CD4-positive, alpha-beta memory T cell (primary cell): ENCODE data around the gene MITF. TPM values are rescaled to one million over a fixed set of nuclear protein-coding genes. Genes with fewer than 3 reads are reported as not detected.

Source experiments
- CTCF ChIA-PET: fragments of 350-600 bp; sonication (Branson Sonifier 250); formaldehyde crosslinking; loops from one replicate; lab custom pipeline; 2021; ENCODE audit warnings: inconsistent platforms; ENCODE audit not compliant: partially characterized antibody; lab: Charles Lee
- POLR2A ChIA-PET: fragments of 350-600 bp; sonication (Branson Sonifier 250); formaldehyde crosslinking; loops from one replicate; lab custom pipeline; 2021; ENCODE audit not compliant: partially characterized antibody; lab: Charles Lee
- DNase-seq, 5 donors: peaks; one replicate each; pipeline versions ENCODE4 v3.0.0 to v3.0.0-alpha.2; 2020 to 2022; ENCODE audit warnings: mixed read lengths in 1 of 5
- H3K27ac ChIP-seq: one replicate; pipeline ENCODE4 v1.7.0; 2013; ENCODE audit warnings: low read depth, low read length
- H3K27me3 ChIP-seq: 2 replicates; pipeline ENCODE4 v1.7.0; 2013; ENCODE audit warnings: mild to moderate bottlenecking, low read length, moderate library complexity; ENCODE audit not compliant: insufficient read depth
- H3K36me3 ChIP-seq: 2 replicates; pipeline ENCODE4 v1.7.0; 2013; ENCODE audit warnings: mild to moderate bottlenecking, low read length, moderate library complexity; ENCODE audit not compliant: insufficient read depth
- H3K4me1 ChIP-seq: 2 replicates; pipeline ENCODE4 v1.7.0; 2013; ENCODE audit warnings: mild to moderate bottlenecking, low read length, moderate library complexity; ENCODE audit not compliant: insufficient read depth
- H3K4me3 ChIP-seq, 2 donors: one replicate each; pipeline ENCODE4 v1.7.0; 2013; ENCODE audit warnings: low read length in 2 of 2, mild to moderate bottlenecking in 1 of 2
- H3K9me3 ChIP-seq, 2 donors: one replicate each; pipeline ENCODE4 v1.7.0; 2013; ENCODE audit warnings: low read length in 2 of 2, control low read depth in 1 of 2; ENCODE audit not compliant: control insufficient read depth in 1 of 2
- H3K27ac Mint-ChIP-seq, 7 donors: one replicate each; pipeline ENCODE4 v1.8.0; 2020 to 2021; ENCODE audit warnings: mixed read lengths in 7 of 7, mild to moderate bottlenecking in 6 of 7, inconsistent platforms in 3 of 7, moderate library complexity in 3 of 7
- H3K27me3 Mint-ChIP-seq, 2 donors: one replicate each; pipeline ENCODE4 v1.8.0; 2020 to 2021; ENCODE audit warnings: mixed read lengths in 2 of 2
- H3K36me3 Mint-ChIP-seq, 2 donors: one replicate each; pipeline ENCODE4 v1.8.0; 2020 to 2021; ENCODE audit warnings: mixed read lengths in 2 of 2, inconsistent platforms in 1 of 2, mild to moderate bottlenecking in 1 of 2
- H3K4me1 Mint-ChIP-seq, 4 donors: one replicate each; pipeline ENCODE4 v1.8.0; 2020 to 2021; ENCODE audit warnings: mixed read lengths in 4 of 4, mild to moderate bottlenecking in 1 of 4
- H3K4me3 Mint-ChIP-seq, 8 donors: one replicate each; pipeline ENCODE4 v1.8.0; 2020 to 2021; ENCODE audit warnings: mixed read lengths in 8 of 8, mild to moderate bottlenecking in 7 of 8, moderate library complexity in 6 of 8, inconsistent platforms in 3 of 8
- H3K9me3 Mint-ChIP-seq, 8 donors: one replicate each; pipeline ENCODE4 v1.8.0; 2020 to 2021; ENCODE audit warnings: mixed read lengths in 8 of 8, mild to moderate bottlenecking in 5 of 8, inconsistent platforms in 3 of 8, moderate library complexity in 1 of 8
- intact Hi-C: fragments of 100-400 bp; cut with micrococcal nuclease; formaldehyde crosslinking; loops from one replicate; pipeline ENCODE4 v1.15.1; 2023
- polyA plus RNA-seq, 2 donors: library from polyadenylated mRNA; unstranded; fragments of 300-500 nt; fragmentation: Illumina TruSeq; gene quantifications; one replicate each; pipeline ENCODE4 v1.2.3, GENCODE V29; 2021
- total RNA-seq, 2 experiments: library from RNA; stranded (reverse); gene quantifications; one replicate each; pipeline ENCODE4 v1.2.3, GENCODE V29; 2021

The MITF gene
- total and polyA plus RNA-seq, 4 experiments from 2014 or later: 0.80 to 1.5 TPM; not detected in 2

- Histone ChIP-seq H3K9me3 (no peaks in the 10 kb centered on the region), H3K27me3 (no peaks in the 10 kb centered on the region), H3K36me3 (no peaks in the 10 kb centered on the region), H3K4me3 (no peak overlapping the region), H3K27ac (no peak overlapping the region), H3K4me1 (no peaks in the 10 kb centered on the region)
- Mint-ChIP-seq H3K36me3 (no peaks in the 10 kb centered on the region), H3K4me3 (no peak overlapping the region), H3K27me3 (no peaks in the 10 kb centered on the region), H3K9me3 (no peaks in the 10 kb centered on the region), H3K4me1 (no peaks in the 10 kb centered on the region), H3K27ac (no peak overlapping the region)
- no peak for DNase-seq
- intact Hi-C loops: no loop called here
- POLR2A ChIA-PET: no interaction called here
- CTCF ChIA-PET: interaction anchor here (1.4 kb wide), 1 partner anchor 8 kb away, joined by 3 read pairs; no protein-coding TSS in a partner anchor
Measured at GRCh38 chr3:69809076-69809835, 70.0 kb downstream of the MITF start.

DNA sequence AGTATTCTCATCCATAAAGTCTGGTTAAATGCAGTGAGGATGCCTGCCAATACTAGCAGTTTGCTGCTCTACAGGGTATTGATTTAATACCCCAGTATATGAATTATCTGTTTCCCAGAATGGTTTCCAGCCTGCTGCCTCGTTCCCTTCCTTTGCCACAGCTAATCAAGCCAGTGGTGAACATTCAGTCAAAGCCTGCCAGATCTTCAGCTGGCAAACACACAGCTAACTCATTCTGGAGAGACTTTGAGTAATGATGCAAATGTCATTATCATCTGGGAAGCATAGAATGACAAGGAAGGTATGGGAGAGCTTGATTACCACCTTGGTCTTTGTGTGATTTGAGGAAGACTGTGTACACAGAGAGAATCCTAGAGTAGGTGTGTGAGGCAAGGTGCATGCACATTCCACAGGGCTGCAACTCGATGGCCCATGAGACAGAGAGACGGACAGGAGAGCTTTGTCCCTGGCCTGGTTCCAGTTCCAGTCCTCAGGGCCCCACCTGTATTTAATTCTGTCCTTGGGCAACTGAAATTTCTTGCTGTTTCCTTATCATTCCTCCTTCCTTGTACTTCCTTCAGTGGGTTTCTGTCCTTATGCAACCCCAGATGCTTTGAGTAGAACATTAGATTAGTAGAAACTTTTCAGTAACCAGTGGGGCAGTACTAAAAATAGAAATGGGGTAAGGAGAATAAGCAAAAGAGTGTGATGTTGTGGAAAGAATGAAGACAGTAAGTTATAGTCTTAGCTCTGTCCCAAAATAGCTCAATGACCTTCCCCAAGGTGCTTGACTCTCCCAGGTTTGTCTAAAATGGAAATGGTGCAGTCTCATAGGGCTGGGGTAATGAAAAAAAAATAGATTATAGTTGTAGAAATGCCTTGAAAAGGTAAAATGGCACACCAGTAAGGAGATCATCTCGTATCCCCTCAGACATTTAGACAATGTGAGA is 72.5 kb downstream of the MITF start:
- Histone ChIP-seq H3K27me3 (no peaks in the 10 kb centered on the region), H3K36me3 (no peaks in the 10 kb centered on the region), H3K4me1 (no peaks in the 10 kb centered on the region), H3K4me3 (no peak overlapping the region), H3K9me3 (no peaks in the 10 kb centered on the region), H3K27ac (no peak overlapping the region)
- DNase-seq: no peak
- Mint-ChIP-seq H3K4me3 (no peak overlapping the region), H3K27ac (no peak overlapping the region), H3K9me3 (peaks cover 0 to 3% (median 0%) of the 10 kb centered on the region in 8 donors), H3K27me3 (no peaks in the 10 kb centered on the region), H3K36me3 (no peaks in the 10 kb centered on the region), H3K4me1 (no peaks in the 10 kb centered on the region)
- ChIA-PET CTCF (no interaction called here), POLR2A (no interaction called here)
- intact Hi-C loops: no loop called here

- H3K4me3 ChIP-seq: no peak overlapping the region
- no peak overlapping the region for H3K4me3 Mint-ChIP-seq
- ChIA-PET CTCF (no interaction called here), POLR2A (no interaction called here)
- no peaks in the 10 kb centered on the region for H3K4me1 ChIP-seq
- peaks cover 0 to 3% (median 0%) of the 10 kb centered on the region in 8 donors for H3K9me3 Mint-ChIP-seq
- no peak overlapping the region for H3K27ac ChIP-seq
- no peak overlapping the region for H3K27ac Mint-ChIP-seq
- intact Hi-C loops: no loop called here
- H3K27me3 Mint-ChIP-seq: no peaks in the 10 kb centered on the region
- H3K36me3 ChIP-seq: no peaks in the 10 kb centered on the region
- H3K4me1 Mint-ChIP-seq: no peaks in the 10 kb centered on the region
- no peak for DNase-seq
- H3K36me3 Mint-ChIP-seq: no peaks in the 10 kb centered on the region
- no peaks in the 10 kb centered on the region for H3K9me3 ChIP-seq
- H3K27me3 ChIP-seq: no peaks in the 10 kb centered on the region
Measured at GRCh38 chr3:69815970-69816369, 76.7 kb downstream of the MITF start.

DNA sequence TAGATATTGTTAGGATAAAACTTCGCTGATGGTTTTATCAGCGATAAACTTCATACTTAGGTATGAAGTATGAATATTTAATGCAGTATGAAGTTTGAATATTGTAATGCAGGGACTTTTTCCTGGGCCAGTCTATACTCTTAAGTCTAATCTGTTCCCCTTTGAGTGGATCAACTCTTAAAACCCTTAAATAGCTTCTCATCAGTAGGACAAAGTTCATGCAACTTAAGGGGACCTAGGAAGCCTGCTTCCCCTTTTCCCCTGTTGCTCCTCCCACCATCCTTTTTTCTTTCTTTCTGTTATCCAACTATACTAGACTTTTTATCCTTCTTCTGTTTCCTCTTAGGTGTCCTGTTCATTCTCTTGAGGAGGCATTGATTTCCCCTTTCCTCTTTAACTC is 78.7 kb downstream of the MITF start:
- Mint-ChIP-seq H3K9me3 (peaks cover 0 to 3% (median 0%) of the 10 kb centered on the region in 8 donors), H3K27ac (no peak overlapping the region), H3K4me3 (no peak overlapping the region), H3K36me3 (no peaks in the 10 kb centered on the region), H3K27me3 (no peaks in the 10 kb centered on the region), H3K4me1 (no peaks in the 10 kb centered on the region)
- POLR2A ChIA-PET: no interaction called here
- Histone ChIP-seq H3K9me3 (no peaks in the 10 kb centered on the region), H3K36me3 (no peaks in the 10 kb centered on the region), H3K27ac (no peak overlapping the region), H3K27me3 (no peaks in the 10 kb centered on the region), H3K4me3 (no peak overlapping the region), H3K4me1 (no peaks in the 10 kb centered on the region)
- DNase-seq: no peak
- CTCF ChIA-PET: no interaction called here
- intact Hi-C loops: no loop called here

DNA sequence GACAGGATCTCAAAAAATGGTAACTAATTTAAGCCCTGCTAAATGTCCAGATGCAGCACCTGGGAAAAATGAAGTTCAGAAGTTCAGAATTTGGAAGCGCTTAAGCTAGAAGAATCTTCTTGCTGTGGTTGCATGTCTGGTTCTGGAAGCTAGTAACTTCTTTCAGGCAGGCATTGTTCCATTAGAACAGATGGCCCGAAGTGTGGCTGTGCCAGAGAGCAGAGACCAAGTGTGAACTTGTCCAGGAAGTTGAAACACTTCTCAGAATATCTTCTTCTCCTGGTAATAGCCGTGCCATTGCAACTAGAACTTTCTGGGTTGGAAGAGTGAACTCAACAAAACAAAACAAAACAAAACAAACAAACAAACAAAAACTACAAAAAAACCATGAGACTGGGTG is 80.0 kb downstream of the MITF start:
- no peak overlapping the region for H3K27ac Mint-ChIP-seq
- DNase-seq: no peak
- intact Hi-C loops: no loop called here
- H3K4me3 Mint-ChIP-seq: no peak overlapping the region
- no peaks in the 10 kb centered on the region for H3K27me3 Mint-ChIP-seq
- H3K27me3 ChIP-seq: no peaks in the 10 kb centered on the region
- H3K27ac ChIP-seq: no peak overlapping the region
- H3K9me3 Mint-ChIP-seq: peaks cover 0 to 3% (median 0%) of the 10 kb centered on the region in 8 donors
- ChIA-PET CTCF (no interaction called here), POLR2A (no interaction called here)
- H3K4me3 ChIP-seq: no peak overlapping the region
- no peaks in the 10 kb centered on the region for H3K36me3 ChIP-seq
- no peaks in the 10 kb centered on the region for H3K4me1 Mint-ChIP-seq
- no peaks in the 10 kb centered on the region for H3K36me3 Mint-ChIP-seq
- H3K4me1 ChIP-seq: no peaks in the 10 kb centered on the region
- no peaks in the 10 kb centered on the region for H3K9me3 ChIP-seq

DNA sequence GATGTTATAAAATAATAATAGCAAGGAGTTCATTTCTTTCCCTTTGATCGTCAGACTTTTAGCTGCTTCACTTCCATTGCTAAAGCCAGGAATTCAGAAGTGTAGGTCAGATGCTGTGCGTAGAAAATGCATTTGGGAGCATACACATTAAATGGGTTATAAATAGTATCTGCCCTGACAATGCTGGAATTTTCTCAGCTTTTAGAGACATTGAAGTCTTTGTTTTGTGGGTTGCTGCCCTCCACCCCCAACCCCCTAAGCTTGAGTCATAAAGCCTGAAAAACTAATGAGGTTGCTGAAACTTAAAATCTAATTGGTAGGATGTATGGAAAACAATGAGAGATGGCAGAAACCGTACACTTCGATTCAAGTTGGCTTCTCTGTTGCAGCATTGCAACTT is 81.9 kb downstream of the MITF start:
- H3K4me3 Mint-ChIP-seq: no peak overlapping the region
- no peaks in the 10 kb centered on the region for H3K27me3 Mint-ChIP-seq
- Histone ChIP-seq H3K36me3 (no peaks in the 10 kb centered on the region), H3K27ac (no peak overlapping the region), H3K9me3 (no peaks in the 10 kb centered on the region), H3K4me3 (no peak overlapping the region), H3K27me3 (no peaks in the 10 kb centered on the region), H3K4me1 (no peaks in the 10 kb centered on the region)
- POLR2A ChIA-PET: no interaction called here
- H3K9me3 Mint-ChIP-seq: peaks cover 0 to 3% (median 0%) of the 10 kb centered on the region in 8 donors
- no peak overlapping the region for H3K27ac Mint-ChIP-seq
- H3K36me3 Mint-ChIP-seq: no peaks in the 10 kb centered on the region
- DNase-seq: no peak
- intact Hi-C loops: no loop called here
- CTCF ChIA-PET: no interaction called here
- H3K4me1 Mint-ChIP-seq: no peaks in the 10 kb centered on the region

DNA sequence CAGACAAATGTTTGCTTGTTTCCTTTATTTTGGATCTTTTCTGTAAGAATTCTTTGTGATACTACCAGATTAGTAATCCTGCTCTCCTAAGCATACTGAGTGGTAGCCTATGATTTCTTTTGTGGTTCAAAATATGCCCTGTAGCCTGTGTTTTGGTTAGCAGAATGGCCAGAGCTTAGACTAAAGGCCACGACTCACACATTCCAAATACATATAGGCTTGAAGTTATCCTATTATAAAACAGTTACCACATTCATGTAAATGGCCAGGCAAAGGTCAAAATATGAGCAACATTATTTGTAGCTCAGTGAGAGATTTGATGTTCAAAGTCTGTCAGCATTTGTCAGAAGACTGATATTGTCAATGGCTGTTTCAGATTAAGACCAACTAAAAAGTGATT is 84.5 kb downstream of the MITF start:
- CTCF ChIA-PET: no interaction called here
- peaks cover 0 to 5% (median 0%) of the 10 kb centered on the region in 8 donors for H3K9me3 Mint-ChIP-seq

More for the DNA sequence above, 84.5 kb downstream of the MITF start:
- intact Hi-C loops: no loop called here
- no peak overlapping the region for H3K27ac Mint-ChIP-seq
- Histone ChIP-seq H3K36me3 (no peaks in the 10 kb centered on the region), H3K27me3 (no peaks in the 10 kb centered on the region), H3K9me3 (no peaks in the 10 kb centered on the region), H3K27ac (no peak overlapping the region), H3K4me3 (no peak overlapping the region), H3K4me1 (no peaks in the 10 kb centered on the region)
- no peaks in the 10 kb centered on the region for H3K4me1 Mint-ChIP-seq
- H3K4me3 Mint-ChIP-seq: no peak overlapping the region
- no peaks in the 10 kb centered on the region for H3K27me3 Mint-ChIP-seq
- POLR2A ChIA-PET: no interaction called here
- H3K36me3 Mint-ChIP-seq: no peaks in the 10 kb centered on the region
- no peak for DNase-seq
